GM12878 (cell line): ENCODE data around the gene TPM4. TPM values are rescaled to one million over a fixed set of nuclear protein-coding genes. Genes with fewer than 3 reads are reported as not detected.

Experiments used
- ATAC-seq: fragments of 200-7000 bp; cut with Tn5 transposase; 3 replicates; pipeline ENCODE4 v1.9.1; 2020; ENCODE audit warnings: mild to moderate bottlenecking, moderate library complexity
- BruUV-seq: library from RNA; stranded (reverse); fragments of 400-500 nt; replicated peaks from 2 replicates; lab custom pipeline; 2021; lab: Mats Ljungman, UMichigan
- CTCF ChIA-PET: fragments of 300-600 bp; sonication (Branson Sonifier 250); formaldehyde crosslinking; extraction: SDS; loops from one replicate; lab custom pipeline; 2021; ENCODE audit warnings: inconsistent platforms; lab: Yijun Ruan, JAX
- POLR2A ChIA-PET: fragments of 350-600 bp; formaldehyde crosslinking; extraction: SDS; loops from one replicate; lab custom pipeline; 2021; ENCODE audit warnings: inconsistent platforms; lab: Charles Lee
- RAD21 ChIA-PET: fragments of 300-600 bp; sonication (Branson Sonifier 250); formaldehyde crosslinking; loops from one replicate; lab custom pipeline; 2023; ENCODE audit warnings: antibody characterized with exemption; ENCODE audit not compliant: unreplicated experiment; lab: Charles Lee
- SMC1A ChIA-PET: fragments of 300-600 bp; sonication (Branson Sonifier 250); formaldehyde crosslinking; loops from one replicate; lab custom pipeline; 2023; ENCODE audit not compliant: unreplicated experiment, uncharacterized antibody; lab: Charles Lee
- DNase-seq: peaks from one replicate; pipeline ENCODE4 v3.0.0-alpha.2; 2011; ENCODE audit warnings: low read depth, low spot score
- FAIRE-seq: peaks from 3 replicates; lab custom pipeline; 2011; peaks lifted over from hg19 to GRCh38; lab: Jason Lieb, UNC
- H2AFZ ChIP-seq: 2 replicates; pipeline ENCODE4 v1.6.0; 2011; ENCODE audit warnings: low read depth, low read length, control low read depth; ENCODE audit not compliant: control insufficient read depth
- H3K27ac ChIP-seq: 2 replicates; pipeline ENCODE4 v1.5.1; 2011; ENCODE audit warnings: control low read depth; ENCODE audit not compliant: control insufficient read depth, insufficient read depth
- H3K27me3 ChIP-seq, 2 experiments: replicated peaks in 1 of 2; 2 replicates each; pipeline versions ENCODE4 v1.6.0 to v1.6.1; 2011; ENCODE audit warnings: low read length in 1 of 2; ENCODE audit not compliant: control insufficient read depth in 2 of 2, insufficient read depth in 2 of 2
- H3K36me3 ChIP-seq, 2 experiments: 2 replicates each; pipeline ENCODE4 v1.5.1; 2011; ENCODE audit warnings: low read length in 1 of 2; ENCODE audit not compliant: control insufficient read depth in 2 of 2, insufficient read depth in 2 of 2
- H3K4me1 ChIP-seq: 2 replicates; pipeline ENCODE4 v1.6.1; 2011; ENCODE audit warnings: mild to moderate bottlenecking, low read length, moderate library complexity, mixed read lengths; ENCODE audit not compliant: control insufficient read depth, insufficient read depth
- H3K4me2 ChIP-seq: 2 replicates; pipeline ENCODE4 v1.6.0; 2011; ENCODE audit warnings: control low read depth; ENCODE audit not compliant: control insufficient read depth, insufficient read depth
- H3K4me3 ChIP-seq: fragments of 200-600 bp; sonication (generic); 2 replicates; pipeline ENCODE4 v1.5.1; 2016
- H3K79me2 ChIP-seq: 2 replicates; pipeline ENCODE4 v1.6.0; 2011; ENCODE audit warnings: low read length; ENCODE audit not compliant: control insufficient read depth, insufficient read depth
- H3K9ac ChIP-seq: 2 replicates; pipeline ENCODE4 v1.8.0; 2011; ENCODE audit warnings: low read length, control low read depth, mixed read lengths; ENCODE audit not compliant: control insufficient read depth, insufficient read depth
- H3K9me3 ChIP-seq: replicated peaks from 3 replicates; pipeline ENCODE4 v1.5.1; 2011; ENCODE audit warnings: mild to moderate bottlenecking, low read length; ENCODE audit not compliant: control insufficient read depth, insufficient read depth
- H4K20me1 ChIP-seq: 2 replicates; pipeline ENCODE4 v1.6.0; 2011; ENCODE audit not compliant: control insufficient read depth, insufficient read depth
- BCL3 ChIP-seq: IDR thresholded peaks from 2 replicates; pipeline ENCODE4 v1.6.1; 2011; ENCODE audit warnings: borderline replicate concordance, low read depth, mild to moderate bottlenecking, moderate library complexity, low read length; ENCODE audit not compliant: insufficient read depth, poor library complexity, severe bottlenecking
- CHD4 ChIP-seq: fragments of 200-600 bp; sonication (generic); IDR thresholded peaks from 2 replicates; pipeline ENCODE4 v1.6.1; 2016; ENCODE audit warnings: mild to moderate bottlenecking
- E2F4 ChIP-seq: IDR thresholded peaks from 2 replicates; pipeline ENCODE4 v1.6.1; 2012; ENCODE audit warnings: low read depth, low read length, improper control_type of control experiment
- E4F1 ChIP-seq: fragments of 450-650 bp; IDR thresholded peaks from 2 replicates; pipeline ENCODE4 v1.6.1; 2018; ENCODE audit warnings: borderline replicate concordance, mild to moderate bottlenecking; ENCODE audit not compliant: partially characterized antibody
- GATAD2B ChIP-seq: fragments of 450-650 bp; conservative IDR thresholded peaks from 2 replicates; pipeline ENCODE4 v1.6.1; 2017; ENCODE audit warnings: low read depth, mild to moderate bottlenecking, moderate library complexity
- IKZF1 ChIP-seq: fragments of 450-650 bp; conservative IDR thresholded peaks from 2 replicates; pipeline ENCODE4 v1.6.1; 2017; ENCODE audit warnings: antibody characterized with exemption, mild to moderate bottlenecking
- JUNB ChIP-seq: IDR thresholded peaks from 2 replicates; pipeline ENCODE4 v1.6.1; 2016; ENCODE audit warnings: antibody characterized with exemption, mild to moderate bottlenecking
- MTA3 ChIP-seq: IDR thresholded peaks from 2 replicates; pipeline ENCODE4 v1.6.1; 2012; ENCODE audit warnings: low read length, inconsistent platforms, borderline replicate concordance
- NFYB ChIP-seq: IDR thresholded peaks from 2 replicates; pipeline ENCODE4 v1.6.1; 2011; ENCODE audit warnings: low read depth, mild to moderate bottlenecking, low read length, improper control_type of control experiment, moderate library complexity; ENCODE audit not compliant: insufficient read depth
- NR2C2 ChIP-seq: IDR thresholded peaks from 2 replicates; pipeline ENCODE4 v1.6.1; 2011; ENCODE audit warnings: borderline replicate concordance, low read depth; ENCODE audit not compliant: control insufficient read depth, insufficient read length
- PAX5 ChIP-seq: IDR thresholded peaks from 2 replicates; pipeline ENCODE4 v1.6.1; 2011; ENCODE audit warnings: low read depth, low read length, borderline replicate concordance
- PAX8 ChIP-seq: fragments of 450-650 bp; IDR thresholded peaks from 2 replicates; pipeline ENCODE4 v1.6.1; 2017; ENCODE audit warnings: mild to moderate bottlenecking, moderate library complexity
- PRDM15 ChIP-seq: fragments of 450-650 bp; formaldehyde crosslinking; IDR thresholded peaks from 2 replicates; pipeline ENCODE4 v1.4.0; 2020; ENCODE audit warnings: mild to moderate bottlenecking, moderate library complexity
- SMARCA5 ChIP-seq: fragments of 450-650 bp; IDR thresholded peaks from 2 replicates; pipeline ENCODE4 v1.6.1; 2017; ENCODE audit warnings: mild to moderate bottlenecking
- SREBF2 ChIP-seq: IDR thresholded peaks from 2 replicates; pipeline ENCODE4 v1.6.1; 2012; ENCODE audit warnings: mild to moderate bottlenecking, low read length
- SUZ12 ChIP-seq: fragments of 200-600 bp; sonication (generic); IDR thresholded peaks from one replicate; pipeline ENCODE4 v1.6.1; 2018; ENCODE audit warnings: antibody characterized with exemption, mild to moderate bottlenecking; ENCODE audit not compliant: unreplicated experiment
- WGBS: methylation state at CpG from one replicate; pipeline ENCODE4 v1.1.6; 2016; ENCODE audit warnings: low lambda C conversion rate; ENCODE audit not compliant: insufficient replicate concordance, insufficient coverage; ENCODE audit errors: missing lambda C conversion rate; 5-methylcytosine and 5-hydroxymethylcytosine counted together
- in situ Hi-C: fragments of 300-500 bp; cut with MboI; formaldehyde crosslinking; loops from 9 replicates; pipeline ENCODE4 v1.14.3; 2018; ENCODE audit warnings: mixed read lengths
- intact Hi-C: fragments of 100-400 bp; cut with micrococcal nuclease; formaldehyde crosslinking; loops from one replicate; pipeline ENCODE4 v1.14.2; 2022; ENCODE audit not compliant: unreplicated experiment
- polyA plus RNA-seq, 11 experiments: library from polyadenylated mRNA; depleted of rRNA in 4 of 11; unstranded in 6 of 11; stranded (reverse) in 5 of 11; fragments of >200 nt; fragmentation: Nextera tagmentation in 4 of 11; fragmentation: Illumina TruSeq in 1 of 11; extraction: Ambion mirVana in 4 of 11; extraction: Trizol in 1 of 11; gene quantifications; 1 replicate in 1 of 11; 2 replicates in 10 of 11; pipeline versions ENCODE4 v1.2.1 to v1.2.3, GENCODE V29; 2011 to 2016; ENCODE audit warnings: inconsistent platforms in 2 of 11, missing spikeins in 2 of 11, low read depth in 1 of 11
- total RNA-seq, 4 experiments: library from RNA; depleted of rRNA in 3 of 4; stranded (reverse); fragments of >200 nt in 3 of 4; fragmentation: Illumina TruSeq in 1 of 4; extraction: Trizol in 1 of 4; gene quantifications; 2 replicates each; pipeline versions ENCODE4 v1.2.1 to v1.2.3, GENCODE V29; 2013 to 2021

TPM4 gene
- total and polyA plus RNA-seq, 10 of the 15 experiments (the other 5 are each of a cell fraction or from before 2014, with no cell fraction given): 183 to 620 (median 407) TPM

- no peak overlapping the region for H3K27ac ChIP-seq
- no peak for DNase-seq
- RAD21 ChIA-PET: no interaction called here
- no peaks in the 10 kb centered on the region for H3K4me1 ChIP-seq
- in situ Hi-C loops (no loop called here), intact Hi-C loops (no loop called here)
- no peaks in the 10 kb centered on the region for H3K9me3 ChIP-seq
- no peak overlapping the region for H2AFZ ChIP-seq
- H4K20me1 ChIP-seq: no peaks in the 10 kb centered on the region
- H3K79me2 ChIP-seq: no peaks in the 10 kb centered on the region
- CTCF ChIA-PET: interaction anchor here (1.0 kb wide), 1 partner anchor 164 kb away, joined by 3 read pairs; no protein-coding TSS in a partner anchor
- no peaks in the 10 kb centered on the region for H3K36me3 ChIP-seq
- POLR2A ChIA-PET: no interaction called here
- no peak for ATAC-seq
- H3K27me3 ChIP-seq: no peaks in the 10 kb centered on the region
- 53% methylated on average over 17 of the region's 17 CpGs for WGBS
- no peak overlapping the region for H3K4me3 ChIP-seq
- no peak for FAIRE-seq
- H3K4me2 ChIP-seq: no peak overlapping the region
- SMC1A ChIA-PET: no interaction called here
- no TSS peak for BruUV-seq
- H3K9ac ChIP-seq: no peak overlapping the region
- no peak for TF ChIP-seq BCL3
- TF ChIP-seq PAX8: no peak
- TF ChIP-seq SUZ12: no peak
- no peak for TF ChIP-seq JUNB
- TF ChIP-seq GATAD2B: no peak
- TF ChIP-seq SMARCA5: no peak
- no peak for TF ChIP-seq IKZF1
- no peak for TF ChIP-seq NFYB
- TF ChIP-seq E2F4: no peak
- no peak for TF ChIP-seq NR2C2
- TF ChIP-seq MTA3: no peak
- no peak for TF ChIP-seq PAX5
- TF ChIP-seq E4F1: no peak
- TF ChIP-seq PRDM15: no peak
- no peak for TF ChIP-seq SREBF2
- TF ChIP-seq CHD4: no peak
These were observed 41.2 kb upstream of the TPM4 start for GRCh38 chr19:16034958-16035560.
